Gastrocnemius medialis (tissue), 4 donors: ENCODE measurements around the gene OLFML2B.

ENCODE experiments used
- CTCF ChIP-seq, 5 experiments: fragments of 450-650 bp in 3 of 5; fragments of 200-600 bp in 2 of 5; sonication (generic) in 2 of 5; IDR thresholded peaks in 4 of 5; conservative IDR thresholded peaks in 1 of 5; 1 replicate in 4 of 5; 2 replicates in 1 of 5; pipeline ENCODE4 v1.5.1; 2016 to 2019; ENCODE audit warnings: antibody characterized with exemption in 5 of 5, mild to moderate bottlenecking in 3 of 5, moderate library complexity in 3 of 5
- POLR2A ChIP-seq, 2 donors: fragments of 450-650 bp; IDR thresholded peaks; one replicate each; pipeline ENCODE4 v1.6.1; 2017; ENCODE audit warnings: antibody characterized with exemption in 2 of 2, mild to moderate bottlenecking in 2 of 2, moderate library complexity in 2 of 2

- TF ChIP-seq CTCF (IDR thresholded peaks at IDR 0.05 in 4 of 5, conservative IDR thresholded peaks at IDR 0.05 in 1 of 5): no peak
- TF ChIP-seq POLR2A (IDR thresholded peaks at IDR 0.05): no peak
Observed at GRCh38 chr1:162046921-162047320, 23.3 kb upstream of the OLFML2B start.
